MCF 10A (cell line): ENCODE data around the gene HIGD1B. TPM values are rescaled to one million over a fixed set of nuclear protein-coding genes. Genes with fewer than 3 reads are reported as not detected.
A peak's percentile ranks its signal among the peaks of the same experiment; 100 is the strongest.
"Not testable (repeated sequence)": the region's sequence is repeated elsewhere in the genome, so short reads cannot be mapped to it uniquely, and the experiment has no call there.

Experiments used
- BruUV-seq: library from RNA; stranded (reverse); fragments of 400-500 nt; replicated peaks from 2 replicates; lab custom pipeline; 2021; lab: Mats Ljungman, UMichigan
- CTCF ChIA-PET: fragments of 300-600 bp; sonication (Branson Sonifier 250); formaldehyde crosslinking; extraction: SDS; loops from one replicate; lab custom pipeline; 2021; ENCODE audit warnings: antibody characterized with exemption, inconsistent platforms; lab: Yijun Ruan, JAX
- POLR2A ChIA-PET: fragments of 300-600, 350-650 bp; sonication (Branson Sonifier 250); formaldehyde crosslinking; extraction: SDS; loops from one replicate; lab custom pipeline; 2020; ENCODE audit warnings: antibody characterized with exemption, inconsistent platforms; lab: Yijun Ruan, JAX
- DNase-seq: peaks from one replicate; pipeline ENCODE4 v3.0.0-alpha.2; 2018; ENCODE audit not compliant: unreplicated experiment
- H3K27ac Mint-ChIP-seq: one replicate; pipeline ENCODE4 v1.8.0; 2022; ENCODE audit warnings: mild to moderate bottlenecking, low read depth, mixed read lengths; ENCODE audit not compliant: unreplicated experiment
- H3K27me3 Mint-ChIP-seq: one replicate; pipeline ENCODE4 v1.8.0; 2022; ENCODE audit warnings: mixed read lengths; ENCODE audit not compliant: insufficient read depth, unreplicated experiment
- H3K36me3 Mint-ChIP-seq: one replicate; pipeline ENCODE4 v1.8.0; 2022; ENCODE audit warnings: mild to moderate bottlenecking, moderate library complexity, mixed read lengths; ENCODE audit not compliant: insufficient read depth, unreplicated experiment
- H3K4me1 Mint-ChIP-seq: one replicate; pipeline ENCODE4 v1.8.0; 2022; ENCODE audit warnings: mixed read lengths; ENCODE audit not compliant: insufficient read depth, unreplicated experiment
- H3K4me3 Mint-ChIP-seq: one replicate; pipeline ENCODE4 v1.8.0; 2022; ENCODE audit warnings: mild to moderate bottlenecking, moderate library complexity, mixed read lengths; ENCODE audit not compliant: unreplicated experiment
- H3K9me3 Mint-ChIP-seq: one replicate; pipeline ENCODE4 v1.8.0; 2022; ENCODE audit warnings: mixed read lengths; ENCODE audit not compliant: unreplicated experiment
- CTCF ChIP-seq: fragments of 200-600 bp; IDR thresholded peaks from one replicate; pipeline ENCODE4 v1.8.0; 2022; ENCODE audit warnings: antibody characterized with exemption, mild to moderate bottlenecking; ENCODE audit not compliant: unreplicated experiment
- intact Hi-C: fragments of 100-400 bp; cut with micrococcal nuclease; formaldehyde crosslinking; loops from 2 replicates; pipeline ENCODE4 v1.14.1; 2022
- total RNA-seq: library from RNA; stranded (reverse); gene quantifications from 2 replicates; pipeline ENCODE4 v1.2.3, GENCODE V29; 2022

Gene HIGD1B
- total RNA-seq, 1 experiment from 2014 or later = not detected

DNA sequence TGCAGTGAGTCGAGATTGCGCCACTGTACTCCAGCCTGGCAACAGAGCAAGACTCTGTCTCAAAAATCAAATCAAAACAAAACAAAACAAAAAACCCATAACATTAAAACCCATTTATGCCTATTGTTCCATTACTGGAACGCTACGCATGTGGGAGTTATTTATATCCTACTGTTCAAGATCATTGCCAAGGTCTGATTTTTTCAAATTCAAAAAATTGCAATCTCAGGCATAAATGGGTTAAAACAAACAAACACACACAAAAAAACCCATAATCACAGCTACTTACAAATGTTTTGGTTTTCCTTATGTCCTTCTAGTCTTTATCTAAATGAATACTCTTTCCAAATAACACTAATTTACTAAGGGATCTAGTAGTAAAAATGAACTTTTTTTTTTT, 35.4 kb upstream of the HIGD1B start:
- Mint-ChIP-seq H3K4me1 (peaks cover 6% of the 10 kb centered on the region), H3K4me3 (no peak overlapping the region), H3K27me3 (no peaks in the 10 kb centered on the region), H3K27ac (no peak overlapping the region), H3K36me3 (no peaks in the 10 kb centered on the region), H3K9me3 (no peaks in the 10 kb centered on the region)
- intact Hi-C loops = no loop called here
- DNase-seq = no peak
- BruUV-seq = no TSS peak
- TF ChIP-seq CTCF = no peak
- CTCF ChIA-PET = interaction anchor here (0.6 kb wide), 1 partner anchor 32 kb away, joined by 4 read pairs; no protein-coding TSS in a partner anchor
- POLR2A ChIA-PET = interaction anchor here (0.7 kb wide), 1 partner anchor 35 kb away, joined by 5 read pairs; the partner anchor contains the start of gene HIGD1B

- intact Hi-C loops, BruUV-seq, H3K36me3 Mint-ChIP-seq, H3K9me3 Mint-ChIP-seq, H3K27me3 Mint-ChIP-seq, DNase-seq, H3K4me3 Mint-ChIP-seq, CTCF ChIA-PET, H3K27ac Mint-ChIP-seq: not testable (repeated sequence)
- POLR2A ChIA-PET = interaction anchor here (0.8 to 1.0 kb wide), 2 partner anchors 14 to 33 kb away, joined by 3 to 4 read pairs; no protein-coding TSS in a partner anchor
- H3K4me1 Mint-ChIP-seq = peaks cover 13% of the 10 kb centered on the region
Measured at GRCh38 chr17:44818508-44818907, 29.2 kb upstream of the HIGD1B start.

GRCh38 chr17:44820631-44821212, 27.0 kb upstream of the HIGD1B start:
- H3K9me3 Mint-ChIP-seq = no peaks in the 10 kb centered on the region
- H3K27ac Mint-ChIP-seq = peak overlapping the region; percentile 39
- no peaks in the 10 kb centered on the region for H3K27me3 Mint-ChIP-seq
- H3K36me3 Mint-ChIP-seq = no peaks in the 10 kb centered on the region
- peaks cover 13% of the 10 kb centered on the region for H3K4me1 Mint-ChIP-seq
- DNase-seq = peak; percentile 79
- H3K4me3 Mint-ChIP-seq = peak overlapping the region; percentile 56
- POLR2A ChIA-PET = interaction anchor here (0.5 to 1.3 kb wide), 6 partner anchors 8 to 225 kb away, joined by 3 to 12 read pairs (median 3); no protein-coding TSS in a partner anchor
- CTCF ChIA-PET = no interaction called here
- TF ChIP-seq CTCF = no peak
- intact Hi-C loops = no loop called here
- no TSS peak for BruUV-seq

DNA sequence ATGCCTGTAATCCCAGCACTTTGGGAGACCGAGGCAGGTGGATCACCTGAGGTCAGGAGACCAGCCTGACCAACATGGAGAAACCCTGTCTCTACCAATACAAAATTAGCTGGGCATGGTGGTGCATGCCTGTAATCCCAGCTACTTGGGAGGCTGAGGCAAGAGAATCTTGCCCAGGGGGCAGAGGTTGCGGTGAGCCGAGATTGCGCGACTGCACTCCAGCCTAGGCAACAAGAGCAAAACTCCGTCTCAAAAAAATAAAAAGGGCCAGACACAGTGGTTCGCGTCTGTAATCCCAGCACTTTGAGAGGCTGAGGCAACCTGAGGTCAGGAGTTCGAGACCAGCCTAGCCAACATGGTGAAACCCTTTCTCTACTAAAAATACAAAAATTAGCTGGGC, 22.4 kb upstream of the HIGD1B start:
- intact Hi-C loops, H3K27ac Mint-ChIP-seq, H3K27me3 Mint-ChIP-seq, BruUV-seq, H3K36me3 Mint-ChIP-seq, H3K4me3 Mint-ChIP-seq, H3K9me3 Mint-ChIP-seq, DNase-seq, POLR2A ChIA-PET: not testable (repeated sequence)
- CTCF ChIA-PET = interaction anchor here (0.6 kb wide), 1 partner anchor 50 kb away, joined by 3 read pairs; no protein-coding TSS in a partner anchor
- peaks cover 18% of the 10 kb centered on the region for H3K4me1 Mint-ChIP-seq

DNA sequence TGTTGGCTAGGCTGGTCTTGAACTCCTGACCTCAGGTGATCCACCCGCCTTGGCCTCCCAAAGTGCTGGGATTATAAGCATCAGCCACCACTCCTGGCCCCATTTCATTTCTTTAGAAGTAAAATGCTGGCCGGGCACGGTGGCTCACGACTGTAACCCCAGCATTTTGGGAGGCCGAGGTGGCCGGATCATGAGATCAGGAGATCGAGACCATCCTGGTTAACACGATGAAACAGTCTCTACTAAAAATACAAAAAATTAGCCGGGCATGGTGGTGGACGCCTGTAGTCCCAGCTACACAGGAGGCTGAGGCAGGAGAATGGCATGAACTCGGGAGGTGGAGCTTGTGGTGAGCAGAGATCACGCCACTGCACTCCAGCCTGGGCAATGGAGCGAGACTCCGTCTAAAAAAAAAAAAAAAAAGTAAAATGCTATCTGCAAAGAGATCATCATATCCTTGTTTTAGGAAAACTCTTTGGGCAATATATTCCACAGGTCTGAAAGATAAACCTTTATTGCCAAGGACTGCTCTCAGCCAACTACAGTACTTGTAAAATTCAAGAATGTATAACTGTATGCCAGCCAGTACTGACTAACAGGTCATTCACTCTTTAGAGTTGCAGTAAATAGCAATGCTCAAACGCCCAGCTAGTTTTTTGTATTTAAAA, 21.4 kb upstream of the HIGD1B start:
- Mint-ChIP-seq H3K9me3 (no peaks in the 10 kb centered on the region), H3K36me3 (no peaks in the 10 kb centered on the region), H3K27ac (no peak overlapping the region), H3K4me3 (no peak overlapping the region), H3K27me3 (no peaks in the 10 kb centered on the region), H3K4me1 (peaks cover 11% of the 10 kb centered on the region)
- POLR2A ChIA-PET = interaction anchor here (0.9 to 1.0 kb wide), 2 partner anchors 12 to 323 kb away, joined by 3 read pairs; partner anchors contain the start of gene HEXIM1
- TF ChIP-seq CTCF = no peak
- CTCF ChIA-PET = interaction anchor here (0.6 to 1.6 kb wide), 4 partner anchors 12 to 399 kb away, joined by 3 to 6 read pairs (median 4); no protein-coding TSS in a partner anchor
- BruUV-seq = no TSS peak
- DNase-seq = no peak
- intact Hi-C loops = no loop called here
